Testis (tissue), 2 donors: ENCODE results near the gene PLEKHO2.

ENCODE experiments used
- POLR2A ChIP-seq: fragments of 450-650 bp; IDR thresholded peaks from one replicate; pipeline ENCODE4 v1.6.1; 2017; ENCODE audit warnings: antibody characterized with exemption, mild to moderate bottlenecking, moderate library complexity
- TF ChIP-seq, protein P1 (sequence below), 3 experiments: fragments of 450-650 bp in 2 of 3; fragments of 200-600 bp in 1 of 3; sonication (generic) in 1 of 3; IDR thresholded peaks; one replicate each; pipeline ENCODE4 v1.5.1; 2016 to 2019; ENCODE audit warnings: antibody characterized with exemption in 3 of 3, mild to moderate bottlenecking in 2 of 3, moderate library complexity in 1 of 3

DNA sequence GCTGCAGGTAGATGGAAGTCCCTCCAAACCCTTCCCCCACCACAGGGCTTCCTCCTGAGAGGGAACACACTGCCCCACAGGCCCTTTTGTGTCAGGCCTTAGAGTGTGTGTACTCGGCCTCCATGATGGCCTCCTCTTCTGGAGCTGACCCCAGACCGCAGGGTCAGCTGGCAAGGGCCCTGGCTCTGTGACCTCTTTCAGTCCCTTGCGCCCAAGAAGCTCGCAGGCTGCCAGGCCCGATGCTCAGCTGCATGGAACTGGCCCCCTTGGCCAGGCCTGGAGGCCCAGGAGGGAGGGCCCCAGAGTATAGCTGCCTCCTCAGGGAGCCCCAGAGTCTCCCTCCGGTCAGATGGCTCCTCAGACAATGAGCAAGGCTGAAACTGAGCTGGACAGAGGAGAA lies 46.6 kb downstream of the PLEKHO2 start:
- TF ChIP-seq, protein P1, sequence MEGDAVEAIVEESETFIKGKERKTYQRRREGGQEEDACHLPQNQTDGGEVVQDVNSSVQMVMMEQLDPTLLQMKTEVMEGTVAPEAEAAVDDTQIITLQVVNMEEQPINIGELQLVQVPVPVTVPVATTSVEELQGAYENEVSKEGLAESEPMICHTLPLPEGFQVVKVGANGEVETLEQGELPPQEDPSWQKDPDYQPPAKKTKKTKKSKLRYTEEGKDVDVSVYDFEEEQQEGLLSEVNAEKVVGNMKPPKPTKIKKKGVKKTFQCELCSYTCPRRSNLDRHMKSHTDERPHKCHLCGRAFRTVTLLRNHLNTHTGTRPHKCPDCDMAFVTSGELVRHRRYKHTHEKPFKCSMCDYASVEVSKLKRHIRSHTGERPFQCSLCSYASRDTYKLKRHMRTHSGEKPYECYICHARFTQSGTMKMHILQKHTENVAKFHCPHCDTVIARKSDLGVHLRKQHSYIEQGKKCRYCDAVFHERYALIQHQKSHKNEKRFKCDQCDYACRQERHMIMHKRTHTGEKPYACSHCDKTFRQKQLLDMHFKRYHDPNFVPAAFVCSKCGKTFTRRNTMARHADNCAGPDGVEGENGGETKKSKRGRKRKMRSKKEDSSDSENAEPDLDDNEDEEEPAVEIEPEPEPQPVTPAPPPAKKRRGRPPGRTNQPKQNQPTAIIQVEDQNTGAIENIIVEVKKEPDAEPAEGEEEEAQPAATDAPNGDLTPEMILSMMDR (IDR thresholded peaks at IDR 0.05), result no peak
- TF ChIP-seq POLR2A, result no peak
